HG03558 (cell line): ENCODE data around the gene GNAI2.
"Not testable (repeated sequence)": the region's sequence is repeated elsewhere in the genome, so short reads cannot be mapped to it uniquely, and the experiment has no call there.

Experiments used
- ATAC-seq: cut with Tn5 transposase; IDR thresholded peaks from one replicate; pipeline ENCODE4 v1.9.1; 2021; ENCODE audit warnings: moderate number of reproducible peaks; ENCODE audit not compliant: unreplicated experiment; ENCODE audit errors: extremely low read depth

The GNAI2 gene

DNA sequence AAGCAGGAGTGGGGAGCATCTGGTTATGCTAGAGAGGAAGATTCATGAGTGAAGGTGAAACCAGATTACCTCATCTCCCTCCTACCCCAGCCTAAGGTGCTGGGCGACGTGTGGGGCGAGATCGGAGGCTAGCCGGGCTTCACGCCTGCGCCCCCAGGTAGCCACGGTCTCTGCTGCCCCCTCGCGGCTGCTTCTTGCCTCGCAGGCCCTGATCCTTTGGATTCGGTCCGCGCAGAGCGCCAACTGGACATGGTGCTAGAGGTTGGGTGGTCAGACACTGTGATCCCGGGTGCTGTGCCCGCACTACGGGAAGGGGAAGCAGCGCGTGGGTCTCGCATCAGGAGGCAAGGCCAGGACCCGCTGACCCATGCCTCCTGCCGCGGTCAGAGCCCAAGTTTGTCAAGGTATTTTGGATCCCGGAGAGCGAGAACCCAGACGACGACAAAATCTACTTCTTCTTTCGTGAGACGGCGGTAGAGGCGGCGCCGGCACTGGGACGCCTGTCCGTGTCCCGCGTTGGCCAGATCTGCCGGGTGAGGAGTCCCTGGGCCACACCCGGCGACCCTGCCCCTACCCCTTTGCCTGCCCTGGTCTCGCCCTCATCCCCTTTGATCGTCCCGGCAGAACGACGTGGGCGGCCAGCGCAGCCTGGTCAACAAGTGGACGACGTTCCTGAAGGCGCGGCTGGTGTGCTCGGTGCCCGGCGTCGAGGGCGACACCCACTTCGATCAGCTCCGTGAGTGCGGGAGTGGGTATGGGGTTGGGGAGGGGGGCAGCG lies 37.1 kb downstream of the GNAI2 start:
- ATAC-seq, result peak; percentile 44

DNA sequence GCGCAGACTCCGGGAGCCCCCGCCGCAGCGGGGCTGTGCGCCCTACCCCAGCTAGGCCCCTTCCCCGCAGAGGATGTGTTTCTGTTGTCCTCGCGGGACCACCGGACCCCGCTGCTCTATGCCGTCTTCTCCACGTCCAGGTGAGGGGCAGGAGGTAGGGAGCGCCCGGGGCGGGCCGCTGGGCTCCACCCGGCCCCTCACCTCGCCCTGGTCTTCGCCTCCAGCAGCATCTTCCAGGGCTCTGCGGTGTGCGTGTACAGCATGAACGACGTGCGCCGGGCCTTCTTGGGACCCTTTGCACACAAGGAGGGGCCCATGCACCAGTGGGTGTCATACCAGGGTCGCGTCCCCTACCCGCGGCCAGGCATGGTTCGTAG lies 37.7 kb downstream of the GNAI2 start:
- no peak for ATAC-seq

DNA sequence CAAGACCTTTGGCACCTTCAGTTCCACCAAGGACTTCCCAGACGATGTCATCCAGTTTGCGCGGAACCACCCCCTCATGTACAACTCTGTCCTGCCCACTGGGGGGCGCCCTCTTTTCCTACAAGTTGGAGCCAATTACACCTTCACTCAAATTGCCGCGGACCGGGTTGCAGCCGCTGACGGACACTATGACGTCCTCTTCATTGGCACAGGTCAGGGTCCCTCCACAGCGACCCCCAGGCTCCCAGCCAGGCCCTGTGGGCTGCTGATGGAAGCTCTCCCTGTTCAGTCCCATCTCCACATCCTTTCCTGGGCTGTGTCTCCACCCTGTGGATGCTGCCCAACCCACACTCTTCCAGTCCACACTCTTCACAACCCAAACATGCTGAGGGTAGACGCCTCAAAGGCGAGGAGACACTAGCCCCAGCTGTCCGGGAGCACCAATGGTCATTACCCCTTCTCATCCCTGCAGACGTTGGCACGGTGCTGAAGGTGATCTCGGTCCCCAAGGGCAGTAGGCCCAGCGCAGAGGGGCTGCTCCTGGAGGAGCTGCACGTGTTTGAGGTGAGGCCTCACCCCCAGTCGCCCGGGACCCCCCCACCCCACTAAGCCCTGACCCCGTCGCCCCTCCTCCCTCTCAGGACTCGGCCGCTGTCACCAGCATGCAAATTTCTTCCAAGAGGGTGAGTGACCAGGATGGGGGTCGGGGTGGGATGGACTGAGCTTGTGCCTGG lies 38.5 kb downstream of the GNAI2 start:
- ATAC-seq, result no peak

DNA sequence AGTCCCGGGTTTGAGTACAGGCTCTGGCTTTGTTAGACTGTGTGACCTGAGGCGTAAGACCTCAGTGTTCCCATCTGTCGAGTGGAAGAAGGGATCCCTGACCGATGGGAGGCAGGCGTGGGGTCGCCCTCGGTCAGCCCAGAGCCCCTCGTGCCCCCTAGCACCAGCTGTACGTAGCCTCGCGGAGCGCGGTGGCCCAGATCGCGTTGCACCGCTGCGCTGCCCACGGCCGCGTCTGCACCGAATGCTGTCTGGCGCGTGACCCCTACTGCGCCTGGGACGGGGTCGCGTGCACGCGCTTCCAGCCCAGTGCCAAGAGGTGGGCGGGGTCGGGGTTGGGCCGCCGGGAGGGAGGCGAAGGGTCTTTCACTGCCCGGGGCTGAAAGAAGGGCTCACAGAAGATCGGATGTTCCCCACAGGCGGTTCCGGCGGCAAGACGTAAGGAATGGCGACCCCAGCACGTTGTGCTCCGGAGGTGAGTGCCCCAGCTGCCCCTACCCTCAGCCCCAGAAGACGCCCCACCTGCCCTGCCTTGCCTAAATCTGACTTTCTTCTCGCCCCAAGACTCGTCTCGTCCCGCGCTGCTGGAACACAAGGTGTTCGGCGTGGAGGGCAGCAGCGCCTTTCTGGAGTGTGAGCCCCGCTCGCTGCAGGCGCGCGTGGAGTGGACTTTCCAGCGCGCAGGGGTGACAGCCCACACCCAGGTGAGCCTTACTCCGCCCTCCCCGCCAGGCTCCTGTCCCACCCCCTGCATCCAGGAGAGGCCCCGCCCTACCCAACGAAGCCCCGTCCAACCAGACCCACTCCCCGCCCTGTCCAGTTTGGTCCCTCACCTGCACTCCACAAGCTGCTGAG lies 39.4 kb downstream of the GNAI2 start:
- ATAC-seq, result no peak

DNA sequence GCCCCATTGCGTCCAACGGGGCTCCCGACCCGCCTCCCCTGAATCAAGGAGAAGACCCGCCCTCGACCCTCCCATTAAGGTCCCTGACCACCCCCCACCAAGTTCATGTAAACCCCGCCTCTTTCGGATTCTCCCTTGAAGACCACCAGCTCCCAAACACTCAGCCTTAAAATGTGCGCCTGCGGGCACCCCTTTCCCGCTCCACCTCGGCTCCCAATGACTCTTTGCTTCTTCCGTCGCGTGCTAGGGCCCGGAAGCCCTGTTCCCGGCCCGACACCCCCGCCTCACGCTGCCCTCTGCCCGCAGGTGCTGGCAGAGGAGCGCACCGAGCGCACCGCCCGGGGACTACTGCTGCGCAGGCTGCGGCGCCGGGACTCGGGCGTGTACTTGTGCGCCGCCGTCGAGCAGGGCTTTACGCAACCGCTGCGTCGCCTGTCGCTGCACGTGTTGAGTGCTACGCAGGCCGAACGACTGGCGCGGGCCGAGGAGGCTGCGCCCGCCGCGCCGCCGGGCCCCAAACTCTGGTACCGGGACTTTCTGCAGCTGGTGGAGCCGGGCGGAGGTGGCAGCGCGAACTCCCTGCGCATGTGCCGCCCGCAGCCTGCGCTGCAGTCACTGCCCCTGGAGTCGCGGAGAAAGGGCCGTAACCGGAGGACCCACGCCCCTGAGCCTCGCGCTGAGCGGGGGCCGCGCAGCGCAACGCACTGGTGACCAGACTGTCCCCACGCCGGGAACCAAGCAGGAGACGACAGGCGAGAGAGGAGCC lies 40.2 kb downstream of the GNAI2 start:
- ATAC-seq, result no peak

DNA sequence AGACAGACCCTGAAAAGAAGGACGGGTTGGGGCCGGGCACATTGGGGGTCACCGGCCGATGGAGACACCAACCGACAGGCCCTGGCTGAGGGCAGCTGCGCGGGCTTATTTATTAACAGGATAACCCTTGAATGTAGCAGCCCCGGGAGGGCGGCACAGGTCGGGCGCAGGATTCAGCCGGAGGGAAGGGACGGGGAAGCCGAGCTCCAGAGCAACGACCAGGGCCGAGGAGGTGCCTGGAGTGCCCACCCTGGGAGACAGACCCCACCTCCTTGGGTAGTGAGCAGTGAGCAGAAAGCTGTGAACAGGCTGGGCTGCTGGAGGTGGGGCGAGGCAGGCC lies 40.7 kb downstream of the GNAI2 start:
- no peak for ATAC-seq

DNA sequence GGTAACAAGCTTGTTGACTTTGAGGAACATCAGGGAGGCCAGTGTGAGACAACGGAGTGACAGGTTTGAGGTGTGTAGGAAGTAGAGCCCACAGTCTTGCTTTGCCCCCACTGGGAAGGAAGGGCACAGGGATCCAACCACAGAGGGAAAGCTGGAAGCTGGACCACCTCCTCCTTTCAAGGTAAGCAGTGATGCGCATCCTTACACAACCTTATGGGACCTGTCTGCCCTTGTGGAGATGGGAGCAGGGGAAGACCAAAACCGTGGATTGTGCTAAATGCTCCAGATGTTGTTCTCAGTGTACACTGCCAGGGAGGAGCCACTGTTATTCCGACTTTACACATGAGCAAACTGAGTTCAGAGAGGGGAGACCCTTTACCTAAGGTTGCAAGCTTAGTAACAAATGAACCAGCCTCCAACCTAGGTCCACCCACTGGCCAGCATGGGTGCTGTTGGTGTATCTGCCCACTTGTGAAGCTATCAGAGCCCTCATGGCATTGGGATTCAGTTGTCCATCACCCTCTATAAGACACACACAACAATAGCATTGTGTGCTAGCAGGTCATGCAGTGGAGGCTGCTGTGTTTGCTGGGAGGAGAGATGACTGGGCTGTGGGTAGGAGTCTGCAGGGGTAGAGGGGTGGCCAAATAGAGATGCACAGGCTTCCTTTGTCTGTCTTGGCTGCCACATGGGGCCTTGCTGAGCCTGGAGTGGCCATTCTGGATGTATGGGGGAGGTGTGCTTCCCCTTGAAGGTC lies 42.3 kb downstream of the GNAI2 start:
- ATAC-seq, result no peak

DNA sequence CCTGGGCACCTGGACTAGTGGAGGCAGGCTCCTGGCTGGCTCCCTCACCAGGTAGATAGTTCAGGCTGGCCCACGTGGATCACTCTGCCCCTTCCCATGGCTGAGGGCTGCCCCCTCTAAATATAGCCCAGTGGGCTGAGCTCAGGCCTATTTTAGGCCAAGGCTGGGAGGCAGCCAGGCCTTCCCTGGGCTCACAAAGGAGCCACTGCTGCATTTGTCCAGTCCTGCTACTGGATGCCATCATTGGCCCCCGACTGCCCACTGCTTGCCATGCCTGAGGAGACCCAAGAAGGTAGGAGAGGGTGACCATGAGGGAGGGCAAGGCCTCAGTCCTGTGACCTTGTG lies 42.8 kb downstream of the GNAI2 start, which contains the start of gene LSMEM2:
TSS of gene LSMEM2 (plus strand) at position 208 of the 345 bp plus-strand sequence. CDS start at position 235, 27 bp downstream.
- no peak for ATAC-seq

DNA sequence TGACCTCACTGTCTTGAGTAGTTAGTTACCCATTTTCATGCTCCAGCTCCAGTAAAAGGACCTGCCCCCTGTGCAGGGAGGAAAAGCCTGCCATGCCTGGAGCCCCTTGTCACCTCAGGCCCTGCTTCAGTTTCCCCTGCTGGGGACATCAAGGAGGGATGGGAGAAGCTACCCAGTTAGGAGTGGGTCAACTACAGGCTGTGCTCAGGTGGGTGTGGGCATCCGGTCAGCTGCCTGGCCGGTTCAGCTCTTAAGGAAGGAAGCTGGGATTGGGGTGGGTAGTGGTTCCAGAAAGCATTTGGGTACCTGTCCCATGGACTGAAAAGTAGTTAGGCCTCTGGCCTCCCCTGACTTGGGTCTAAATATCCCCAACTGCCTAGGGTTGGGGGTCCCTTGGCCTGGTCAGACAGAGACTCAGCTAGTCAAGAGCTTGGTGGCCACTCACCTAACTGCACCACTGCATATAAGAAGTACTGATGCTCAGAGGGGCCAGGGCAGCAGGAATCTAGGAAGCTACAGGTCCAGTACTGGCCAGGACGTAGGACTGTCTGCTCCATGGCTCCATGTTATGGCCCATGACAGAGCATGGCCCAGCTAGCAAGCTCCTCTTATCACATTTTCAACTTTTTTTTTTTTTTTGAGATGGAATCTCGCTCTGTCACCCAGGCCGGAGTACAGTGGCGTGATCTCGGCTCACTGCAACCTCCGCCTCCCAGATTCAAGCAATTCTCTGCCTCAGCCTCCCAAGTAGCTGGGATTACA lies 43.4 kb downstream of the GNAI2 start:
- no peak for ATAC-seq

DNA sequence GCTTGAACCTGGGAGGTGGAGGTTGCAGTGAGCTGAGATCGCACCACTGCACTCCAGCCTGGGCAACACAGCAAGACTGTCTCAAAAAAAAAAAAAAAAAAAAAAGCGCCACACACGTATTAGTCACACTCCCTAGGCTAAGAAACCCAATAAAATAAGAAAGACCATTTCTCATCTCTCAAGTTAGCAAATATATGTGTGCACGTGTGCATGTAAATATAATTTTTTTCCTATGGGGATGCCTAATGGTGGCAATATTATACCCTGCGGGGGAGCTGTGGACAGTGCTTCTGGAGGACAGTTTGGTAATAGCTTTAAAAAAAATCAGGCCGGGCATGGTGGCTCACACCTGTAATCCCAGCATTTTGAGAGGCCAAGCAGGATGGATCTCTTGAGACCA lies 48.1 kb downstream of the GNAI2 start:
- not testable (repeated sequence) for ATAC-seq

DNA sequence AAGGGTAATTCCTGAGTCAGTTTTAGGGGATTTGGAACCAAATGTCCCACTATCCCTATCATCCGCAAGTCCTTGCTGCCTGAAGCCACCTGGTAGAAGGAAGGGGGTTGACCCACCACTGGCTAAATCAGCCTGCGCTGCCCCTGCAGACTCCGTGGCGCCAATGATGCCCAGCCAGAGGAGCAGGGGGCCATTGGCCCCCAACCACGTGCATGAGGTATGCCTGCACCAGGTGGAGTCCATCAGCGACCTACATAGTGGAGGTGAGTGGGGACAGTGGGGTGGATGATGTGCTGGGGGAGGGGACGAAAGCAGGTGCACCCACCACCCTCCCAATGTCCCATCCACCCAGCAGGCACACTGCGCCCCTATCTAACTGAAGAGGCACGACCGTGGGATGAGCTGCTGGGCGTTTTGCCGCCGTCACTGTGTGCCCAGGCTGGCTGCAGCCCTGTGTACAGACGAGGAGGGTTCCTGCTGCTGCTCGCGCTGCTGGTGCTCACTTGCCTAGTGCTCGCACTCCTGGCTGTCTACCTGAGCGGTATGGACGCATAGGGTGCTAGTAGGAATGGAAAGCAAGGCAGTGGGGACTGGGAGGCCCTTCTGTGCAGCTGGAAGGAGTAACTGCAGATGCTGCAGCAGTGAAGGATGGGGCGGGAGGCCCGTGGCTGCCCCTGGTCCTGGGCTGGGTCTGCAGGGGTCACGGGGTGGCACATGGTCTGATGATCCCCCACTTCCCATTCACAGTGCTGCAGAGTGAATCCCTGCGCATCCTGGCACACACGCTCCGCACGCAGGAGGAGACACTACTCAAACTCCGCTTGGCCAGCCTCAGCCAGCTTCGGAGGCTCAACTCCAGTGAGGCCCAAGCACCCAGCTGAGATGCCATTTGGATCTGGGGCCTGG lies 50.6 kb downstream of the GNAI2 start:
- no peak for ATAC-seq

DNA sequence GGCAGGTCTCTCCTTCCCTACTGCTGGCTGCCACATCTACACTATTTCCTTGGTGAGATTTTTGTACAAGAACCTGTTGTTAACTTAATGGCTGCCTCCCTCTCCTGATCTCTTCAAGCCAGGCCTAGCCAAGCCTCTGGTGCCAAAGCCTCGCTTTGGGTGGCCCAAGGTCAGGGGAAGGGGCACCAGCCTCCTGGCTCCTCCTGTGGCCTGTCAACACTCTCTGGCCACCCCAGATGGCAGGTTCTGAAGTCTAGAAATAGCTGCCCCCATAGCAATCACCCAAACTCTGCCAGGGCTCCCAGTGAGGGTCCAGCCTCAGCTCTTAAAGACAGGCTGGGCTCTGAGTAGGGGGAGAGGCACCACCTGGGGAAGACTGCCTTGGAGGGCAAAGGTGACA lies 51.3 kb downstream of the GNAI2 start:
- ATAC-seq, result no peak

DNA sequence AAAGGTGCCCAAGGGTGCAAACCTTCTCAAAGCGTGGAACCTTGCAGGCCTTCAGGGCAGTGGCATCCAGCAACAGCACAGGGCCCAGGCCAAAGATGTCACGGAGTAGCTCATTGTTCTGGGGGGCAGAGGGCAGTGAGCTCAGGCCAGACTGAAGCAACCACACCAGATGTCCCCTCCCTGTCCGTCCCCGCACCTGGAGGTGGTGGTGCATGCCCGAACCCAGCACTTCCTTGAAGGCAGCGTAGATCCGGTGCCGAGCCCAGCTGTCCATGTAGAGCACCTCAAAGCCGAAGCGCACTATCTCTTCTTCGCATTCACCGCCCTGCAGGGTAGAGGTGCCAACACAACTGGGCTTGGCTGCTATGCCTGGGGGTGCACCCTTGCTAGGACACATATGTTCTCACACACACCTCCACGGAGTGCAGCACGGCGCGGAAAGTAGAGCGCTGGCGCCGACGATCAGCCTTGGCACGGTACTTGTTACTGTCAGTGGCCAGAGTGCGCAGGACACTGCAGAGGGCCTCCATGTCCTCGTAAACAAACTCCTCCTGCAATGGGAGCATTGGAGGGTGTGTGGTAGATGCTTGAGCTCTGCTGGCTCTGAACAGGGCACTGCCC lies 52.5 kb downstream of the GNAI2 start:
- ATAC-seq, result no peak

DNA sequence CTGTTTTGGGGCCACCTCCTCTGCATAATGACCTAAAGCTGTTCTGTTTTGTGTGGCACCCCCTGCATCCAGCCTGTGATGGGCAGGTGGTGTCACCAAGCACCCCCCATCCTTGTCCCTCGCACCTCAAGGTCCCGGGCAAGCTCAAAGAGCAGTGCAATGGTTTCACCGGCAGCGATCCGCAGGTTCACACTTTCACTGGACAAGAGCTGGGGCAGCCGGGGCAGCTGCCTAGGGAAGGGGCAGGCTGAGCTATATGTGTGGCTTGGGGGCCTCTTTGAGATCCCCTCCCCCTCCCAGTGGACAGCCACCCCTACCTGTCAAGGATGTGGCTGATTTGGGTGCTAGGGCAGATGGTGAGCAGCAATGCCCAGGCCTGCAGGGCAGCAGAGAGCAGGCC lies 53.1 kb downstream of the GNAI2 start:
- ATAC-seq, result no peak

DNA sequence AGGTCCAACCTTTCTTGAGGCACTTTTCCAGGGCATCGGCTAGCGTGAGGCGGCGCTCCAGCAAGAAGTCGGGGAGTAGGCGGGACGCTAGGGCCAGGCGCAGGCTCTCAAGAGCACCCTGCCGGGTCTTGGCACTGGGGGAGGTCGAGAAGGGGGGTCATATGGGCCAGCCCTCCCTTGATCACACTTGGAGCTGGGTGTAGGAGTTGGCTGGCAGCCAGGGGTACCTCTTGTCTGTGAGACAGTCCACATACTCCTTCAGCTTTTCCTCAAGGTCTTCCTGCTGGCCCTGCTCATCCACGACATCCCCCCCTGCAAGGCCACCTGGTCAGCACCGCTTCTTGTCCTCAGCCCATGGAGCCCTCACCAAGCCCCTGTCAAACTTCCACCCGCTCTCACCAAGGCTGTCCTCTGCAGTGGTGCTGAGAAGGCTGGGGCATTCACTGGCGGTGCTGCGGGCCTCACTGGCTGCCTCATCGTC lies 54.2 kb downstream of the GNAI2 start:
- no peak for ATAC-seq

DNA sequence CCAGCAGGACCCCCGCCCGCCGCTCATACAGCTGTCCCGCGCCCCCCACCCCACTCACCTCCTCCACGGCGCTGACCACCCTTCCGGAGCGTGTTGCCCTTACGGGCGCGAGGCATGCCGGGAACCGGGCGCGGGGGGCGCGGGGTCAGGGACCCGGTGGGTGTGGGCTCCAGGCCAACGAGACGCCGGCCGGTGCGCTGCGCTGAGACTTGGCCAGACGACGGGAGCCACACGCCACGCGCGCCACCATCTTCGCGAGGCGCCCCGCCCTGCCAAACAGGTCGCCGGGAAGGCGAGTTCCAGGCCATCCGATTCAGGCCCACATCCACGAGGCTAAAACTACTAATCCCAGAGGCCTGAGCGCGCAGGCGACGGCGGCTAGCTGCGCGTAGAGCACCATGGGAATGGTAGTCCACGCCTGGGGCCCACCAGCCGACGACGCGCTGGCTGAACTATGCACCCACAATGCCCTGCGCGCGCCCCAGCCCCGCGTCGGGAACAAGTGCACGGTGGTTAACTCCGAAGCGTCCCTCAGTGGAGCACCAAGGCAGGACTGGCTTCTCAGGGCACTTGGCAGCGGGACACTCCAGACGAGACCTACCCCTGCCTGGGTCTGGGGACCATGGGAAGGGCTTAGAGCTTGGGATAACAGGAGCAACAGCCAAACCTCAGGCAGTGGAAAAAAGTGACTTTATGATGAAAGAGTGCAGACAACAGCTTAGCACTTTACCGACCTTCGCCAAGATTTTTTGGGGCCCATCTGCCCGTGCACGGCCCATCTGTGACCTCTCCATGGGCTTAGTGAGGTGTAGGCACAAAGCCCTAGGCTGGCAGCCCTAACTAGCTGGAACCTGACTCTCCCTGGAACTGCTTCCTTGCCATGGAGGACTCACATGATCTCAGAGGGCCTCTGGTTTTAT lies 56.4 kb downstream of the GNAI2 start, which contains the start of gene IFRD2:
TSS of gene IFRD2 (minus strand) at position 271 of the 920 bp plus-strand sequence. CDS start at position 116, 155 bp downstream.
- peak; percentile 89 for ATAC-seq
